ENCODE data around the gene SPIN1. TPM values are rescaled to one million over a fixed set of nuclear protein-coding genes. Genes with fewer than 3 reads are reported as not detected.
"Not testable (repeated sequence)": the region's sequence is repeated elsewhere in the genome, so short reads cannot be mapped to it uniquely, and the experiment has no call there.

SPIN1 gene
- total and polyA plus RNA-seq, 4 donors: 40.8 to 93.3 (median 60.5) TPM

- ATAC-seq (ENCODE audit: low FRiP score); DNase-seq; H3K4me3 ChIP-seq (ENCODE audit: low read length in 2 of 2); H3K4me1 ChIP-seq (ENCODE audit: control insufficient read depth in 1 of 2, insufficient read depth in 2 of 2, low read length in 2 of 2); H3K27me3 ChIP-seq (ENCODE audit: control insufficient read depth in 1 of 2, insufficient read depth in 2 of 2, low read length in 1 of 2); H3K36me3 ChIP-seq (ENCODE audit: control insufficient read depth in 1 of 2, insufficient read depth in 2 of 2, low read length in 1 of 2); H3K27ac ChIP-seq (ENCODE audit: low read depth in 1 of 2, low read length in 2 of 2); H3K9me3 ChIP-seq (ENCODE audit: control insufficient read depth, low read length): not testable (repeated sequence)
- intact Hi-C loops (cut with DNase I): loop anchor here (10.0 kb wide), 5 partner anchors 127 to 623 kb away; partner anchors contain the start of gene CDK20 (in 1 of the 2)
- WGBS, 2 donors: 95% methylated on average over 10 of the region's 10 CpGs
Measured at GRCh38 chr9:88381322-88381721, 6.9 kb upstream of the SPIN1 start.

GRCh38 chr9:88383176-88383575 lies 5.1 kb upstream of the SPIN1 start:
- intact Hi-C loops (cut with DNase I): loop anchor here (10.0 kb wide), 5 partner anchors 128 to 622 kb away; partner anchors contain the start of gene CDK20 (in 1 of the 2)

GRCh38 chr9:88386137-88386536 lies 2.1 kb upstream of the SPIN1 start:
- not testable (repeated sequence) for ATAC-seq (ENCODE audit: low FRiP score); H3K4me3 ChIP-seq (ENCODE audit: low read length in 2 of 2)
- 92 to 95% methylated on average over 4 of the region's 4 CpGs for WGBS, 2 donors

More at GRCh38 chr9:88383176-88383575, 5.1 kb upstream of the SPIN1 start:
- no peaks in the 10 kb centered on the region for H3K4me1 ChIP-seq (ENCODE audit: control insufficient read depth in 1 of 2, insufficient read depth in 2 of 2, low read length in 2 of 2)
- ATAC-seq (ENCODE audit: low FRiP score) (no peak), DNase-seq (no peak)
- H3K36me3 ChIP-seq (ENCODE audit: control insufficient read depth in 1 of 2, insufficient read depth in 2 of 2, low read length in 1 of 2): no peaks in the 10 kb centered on the region
- H3K27ac ChIP-seq (ENCODE audit: low read depth in 1 of 2, low read length in 2 of 2): no peak overlapping the region
- WGBS, 2 donors: 91 to 97% methylated on average over 3 of the region's 3 CpGs
- H3K9me3 ChIP-seq (ENCODE audit: control insufficient read depth, low read length): no peaks in the 10 kb centered on the region
- no peaks in the 10 kb centered on the region for H3K27me3 ChIP-seq (ENCODE audit: control insufficient read depth in 1 of 2, insufficient read depth in 2 of 2, low read length in 1 of 2)
- no peak overlapping the region for H3K4me3 ChIP-seq (ENCODE audit: low read length in 2 of 2)

GRCh38 chr9:88387036-88387551 lies 1.1 kb upstream of the SPIN1 start:
- intact Hi-C loops (cut with DNase I): loop anchor here (5.0 to 10.0 kb wide), 7 partner anchors 132 to 618 kb away; partner anchors contain the start of gene CDK20 (in 1 of the 2)
- Histone ChIP-seq H3K9me3 (ENCODE audit: control insufficient read depth, low read length) (no peaks in the 10 kb centered on the region), H3K4me1 (ENCODE audit: control insufficient read depth in 1 of 2, insufficient read depth in 2 of 2, low read length in 2 of 2) (peaks cover 1 to 4% of the 10 kb centered on the region in 2 donors), H3K36me3 (ENCODE audit: control insufficient read depth in 1 of 2, insufficient read depth in 2 of 2, low read length in 1 of 2) (no peaks in the 10 kb centered on the region), H3K27me3 (ENCODE audit: control insufficient read depth in 1 of 2, insufficient read depth in 2 of 2, low read length in 1 of 2) (no peaks in the 10 kb centered on the region), H3K4me3 (ENCODE audit: low read length in 2 of 2) (peak overlapping the region; percentile 100), H3K27ac (ENCODE audit: low read depth in 1 of 2, low read length in 2 of 2) (peak overlapping the region in 1 of 2 donors; percentile 90)
- ATAC-seq (ENCODE audit: low FRiP score) (peak; percentile 6), DNase-seq (no peak)
- WGBS, 2 donors: 8 to 11% methylated on average over 14 of the region's 14 CpGs

More at GRCh38 chr9:88386137-88386536, 2.1 kb upstream of the SPIN1 start:
- intact Hi-C loops (cut with DNase I): loop anchor here (5.0 to 10.0 kb wide), 7 partner anchors 131 to 619 kb away; partner anchors contain the start of gene CDK20 (in 1 of the 2)
- not testable (repeated sequence) for H3K9me3 ChIP-seq (ENCODE audit: control insufficient read depth, low read length); H3K4me1 ChIP-seq (ENCODE audit: control insufficient read depth in 1 of 2, insufficient read depth in 2 of 2, low read length in 2 of 2); DNase-seq; H3K27ac ChIP-seq (ENCODE audit: low read depth in 1 of 2, low read length in 2 of 2); H3K36me3 ChIP-seq (ENCODE audit: control insufficient read depth in 1 of 2, insufficient read depth in 2 of 2, low read length in 1 of 2); H3K27me3 ChIP-seq (ENCODE audit: control insufficient read depth in 1 of 2, insufficient read depth in 2 of 2, low read length in 1 of 2)

GRCh38 chr9:88387552-88388202 lies 567 bp upstream of the SPIN1 start:
- peak overlapping the region; percentile 100 for H3K4me3 ChIP-seq (ENCODE audit: low read length in 2 of 2)
- peak; percentile 78 for ATAC-seq (ENCODE audit: low FRiP score)
- no peaks in the 10 kb centered on the region for H3K9me3 ChIP-seq (ENCODE audit: control insufficient read depth, low read length)
- peak overlapping the region in 1 of 2 donors; percentile 90 for H3K27ac ChIP-seq (ENCODE audit: low read depth in 1 of 2, low read length in 2 of 2)
- no peaks in the 10 kb centered on the region for H3K36me3 ChIP-seq (ENCODE audit: control insufficient read depth in 1 of 2, insufficient read depth in 2 of 2, low read length in 1 of 2)
- 0 to 1% methylated on average over 40 of the region's 40 CpGs for WGBS, 2 donors
- DNase-seq: peak; percentile 73 to 84
- intact Hi-C loops (cut with DNase I): loop anchor here (2.0 to 10.0 kb wide), 9 partner anchors 133 to 617 kb away; partner anchors contain the start of genes CDK20 (in 1 of the 2) and NXNL2 (in 1 of the 2)
- H3K4me1 ChIP-seq (ENCODE audit: control insufficient read depth in 1 of 2, insufficient read depth in 2 of 2, low read length in 2 of 2): peaks cover 3 to 4% of the 10 kb centered on the region in 2 donors
- no peaks in the 10 kb centered on the region for H3K27me3 ChIP-seq (ENCODE audit: control insufficient read depth in 1 of 2, insufficient read depth in 2 of 2, low read length in 1 of 2)

GRCh38 chr9:88388886-88389605 lies 802 bp downstream of the SPIN1 start:
- WGBS, 2 donors: 1% methylated on average over 33 to 71 of the region's 71 CpGs
- DNase-seq: peak in 1 of 2 donors; percentile 68
- peak; percentile 57 for ATAC-seq (ENCODE audit: low FRiP score)
- Histone ChIP-seq H3K36me3 (ENCODE audit: control insufficient read depth in 1 of 2, insufficient read depth in 2 of 2, low read length in 1 of 2) (no peaks in the 10 kb centered on the region), H3K27ac (ENCODE audit: low read depth in 1 of 2, low read length in 2 of 2) (peak overlapping the region in 1 of 2 donors; percentile 7), H3K4me3 (ENCODE audit: low read length in 2 of 2) (peak overlapping the region; percentile 100), H3K27me3 (ENCODE audit: control insufficient read depth in 1 of 2, insufficient read depth in 2 of 2, low read length in 1 of 2) (no peaks in the 10 kb centered on the region), H3K9me3 (ENCODE audit: control insufficient read depth, low read length) (no peaks in the 10 kb centered on the region), H3K4me1 (ENCODE audit: control insufficient read depth in 1 of 2, insufficient read depth in 2 of 2, low read length in 2 of 2) (peaks cover 3 to 4% of the 10 kb centered on the region in 2 donors)
- intact Hi-C loops (cut with DNase I): loop anchor here (2.0 to 10.0 kb wide), 9 partner anchors 134 to 616 kb away; partner anchors contain the start of genes CDK20 (in 1 of the 2) and NXNL2 (in 1 of the 2)

GRCh38 chr9:88390371-88390990 lies 2.2 kb downstream of the SPIN1 start:
- 44 to 47% methylated on average over 3 of the region's 3 CpGs for WGBS, 2 donors
- Histone ChIP-seq H3K27ac (ENCODE audit: low read depth in 1 of 2, low read length in 2 of 2) (no peak overlapping the region), H3K4me3 (ENCODE audit: low read length in 2 of 2) (peak overlapping the region in 1 of 2 donors; percentile 13), H3K4me1 (ENCODE audit: control insufficient read depth in 1 of 2, insufficient read depth in 2 of 2, low read length in 2 of 2) (peaks cover 3 to 4% of the 10 kb centered on the region in 2 donors), H3K27me3 (ENCODE audit: control insufficient read depth in 1 of 2, insufficient read depth in 2 of 2, low read length in 1 of 2) (no peaks in the 10 kb centered on the region), H3K36me3 (ENCODE audit: control insufficient read depth in 1 of 2, insufficient read depth in 2 of 2, low read length in 1 of 2) (no peaks in the 10 kb centered on the region), H3K9me3 (ENCODE audit: control insufficient read depth, low read length) (no peaks in the 10 kb centered on the region)
- ATAC-seq (ENCODE audit: low FRiP score): no peak
- intact Hi-C loops (cut with DNase I): no loop called here
- no peak for DNase-seq

GRCh38 chr9:88391236-88391635 lies 3.0 kb downstream of the SPIN1 start:
- H3K4me3 ChIP-seq (ENCODE audit: low read length in 2 of 2): no peak overlapping the region
- H3K36me3 ChIP-seq (ENCODE audit: control insufficient read depth in 1 of 2, insufficient read depth in 2 of 2, low read length in 1 of 2): no peaks in the 10 kb centered on the region
- intact Hi-C loops (cut with DNase I): no loop called here
- peaks cover 3 to 4% of the 10 kb centered on the region in 2 donors for H3K4me1 ChIP-seq (ENCODE audit: control insufficient read depth in 1 of 2, insufficient read depth in 2 of 2, low read length in 2 of 2)
- no peaks in the 10 kb centered on the region for H3K27me3 ChIP-seq (ENCODE audit: control insufficient read depth in 1 of 2, insufficient read depth in 2 of 2, low read length in 1 of 2)
- no peaks in the 10 kb centered on the region for H3K9me3 ChIP-seq (ENCODE audit: control insufficient read depth, low read length)
- WGBS, 2 donors: 83 to 86% methylated on average over 2 of the region's 2 CpGs
- DNase-seq: no peak
- no peak overlapping the region for H3K27ac ChIP-seq (ENCODE audit: low read depth in 1 of 2, low read length in 2 of 2)
- ATAC-seq (ENCODE audit: low FRiP score): no peak
